Measurements from ENCODE around the gene KCNK16. TPM values are rescaled to one million over a fixed set of nuclear protein-coding genes. Genes with fewer than 3 reads are reported as not detected.

KCNK16 gene
- total RNA-seq, 2 experiments from 2014 or later = not detected

DNA sequence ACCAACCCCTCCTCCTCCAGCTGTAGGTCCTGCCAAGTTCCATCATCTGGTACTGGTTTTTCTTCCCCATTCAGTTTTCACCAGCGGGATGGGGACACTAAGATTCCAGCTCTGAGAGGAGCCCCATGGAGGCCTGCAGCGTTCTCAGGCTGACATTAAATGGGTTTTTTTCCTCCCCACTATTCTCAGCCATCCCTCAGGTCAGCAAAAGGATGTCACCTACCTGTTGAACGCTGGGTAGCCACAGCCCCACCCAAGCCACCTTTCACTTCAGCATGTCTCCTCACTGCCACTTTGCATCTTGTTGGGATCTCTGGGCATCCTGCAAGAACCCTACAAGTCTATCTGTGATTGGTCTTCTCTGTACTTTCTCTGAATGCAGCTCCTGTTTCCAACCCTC lies 15.0 kb downstream of the KCNK16 start:
- no peak for DNase-seq

DNA sequence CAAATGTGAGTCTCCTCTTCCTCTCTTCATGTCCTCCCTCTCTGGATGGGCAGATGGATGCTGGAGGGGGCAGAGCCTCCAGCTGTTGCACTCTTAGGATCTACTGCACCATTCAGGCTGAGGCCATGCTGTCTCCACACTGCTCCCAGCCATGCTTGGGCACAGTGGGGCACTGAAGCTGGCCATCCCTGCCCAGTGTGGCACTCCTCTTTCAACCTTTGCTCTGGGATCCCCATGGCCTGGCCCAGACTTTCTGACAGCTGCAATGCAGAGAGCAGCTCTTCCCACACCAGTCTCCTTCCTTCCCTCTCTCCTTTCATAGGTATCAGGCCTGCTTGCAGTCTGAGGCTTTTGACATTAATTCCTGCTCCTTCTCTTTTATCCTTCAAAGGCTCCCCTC lies 17.6 kb downstream of the KCNK16 start:
- Mint-ChIP-seq H3K9me3 (no peaks in the 10 kb centered on the region), H3K27ac (no peak overlapping the region)
- intact Hi-C loops (cut with micrococcal nuclease) = loop anchor here (5.0 to 10.0 kb wide), 2 partner anchors 80 to 433 kb away; partner anchors contain the start of gene KCNK5

More for the DNA sequence above, 15.0 kb downstream of the KCNK16 start:
- ATAC-seq = no peak
- intact Hi-C loops (cut with micrococcal nuclease) = loop anchor here (10.0 kb wide), 1 partner anchor 83 kb away; the partner anchor contains the start of gene KCNK5
- Mint-ChIP-seq H3K9me3 (no peaks in the 10 kb centered on the region), H3K27me3 (peaks cover 12% of the 10 kb centered on the region), H3K4me3 (no peak overlapping the region), H3K36me3 (ENCODE audit: low read depth) (no peaks in the 10 kb centered on the region), H3K27ac (no peak overlapping the region), H3K4me1 (ENCODE audit: low read depth) (peaks cover 4% of the 10 kb centered on the region)
- ChIA-PET CTCF (interaction anchor here (1.1 to 14.3 kb wide), 4 partner anchors 140 to 435 kb away, joined by 4 to 321 read pairs (median 8); no protein-coding TSS in a partner anchor), POLR2A (interaction anchor here (1.2 kb wide), 1 partner anchor 102 kb away, joined by 3 read pairs; no protein-coding TSS in a partner anchor)
- TF ChIP-seq CTCF (IDR thresholded peaks at IDR 0.05) = no peak

DNA sequence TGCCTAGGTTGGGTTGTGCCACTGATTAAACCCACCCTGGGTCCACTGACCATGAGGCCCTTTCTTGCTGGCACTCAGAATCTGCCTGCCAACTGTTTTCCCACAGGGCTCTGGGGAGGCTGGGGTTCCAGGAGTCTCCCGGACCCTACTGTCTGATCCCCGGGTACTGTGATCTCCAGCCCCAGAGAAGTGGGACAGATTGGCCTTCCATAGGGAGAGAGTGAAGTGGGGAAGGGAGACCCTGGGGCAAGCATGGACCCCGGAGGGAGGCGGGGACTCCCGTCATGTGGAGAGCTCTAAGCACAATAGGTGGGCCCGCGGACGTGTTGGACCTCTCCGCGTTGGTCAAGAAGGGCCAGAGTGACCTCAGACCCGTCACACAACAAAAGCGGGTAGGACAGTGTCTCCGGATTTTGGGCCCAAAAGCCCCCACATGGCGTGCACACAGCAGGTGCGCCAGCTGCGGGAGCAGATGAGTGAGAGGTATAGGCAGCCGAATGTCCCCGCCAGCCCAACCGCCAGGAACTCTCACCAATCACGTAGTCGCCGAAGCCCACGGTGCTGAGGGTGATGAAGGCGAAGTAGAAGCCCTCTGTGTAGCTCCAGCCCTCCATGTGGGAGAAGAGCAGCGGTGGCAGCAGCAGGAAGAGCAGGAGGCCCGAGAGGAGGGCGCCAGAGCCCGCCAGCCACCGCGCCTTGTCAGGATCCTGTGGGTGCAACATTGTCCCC lies 18.9 kb downstream of the KCNK16 start:
- Mint-ChIP-seq H3K27me3 (no peaks in the 10 kb centered on the region), H3K4me3 (no peak overlapping the region), H3K36me3 (ENCODE audit: low read depth) (no peaks in the 10 kb centered on the region), H3K4me1 (ENCODE audit: low read depth) (peaks cover 4% of the 10 kb centered on the region), H3K9me3 (no peaks in the 10 kb centered on the region), H3K27ac (no peak overlapping the region)
- ChIA-PET CTCF (interaction anchor here (0.7 to 14.3 kb wide), 58 partner anchors 8 to 435 kb away, joined by 3 to 321 read pairs (median 4); partner anchors contain the start of gene KCNK5), POLR2A (interaction anchor here (0.9 to 1.2 kb wide), 2 partner anchors 48 to 99 kb away, joined by 3 read pairs; no protein-coding TSS in a partner anchor)
- peak; percentile 14 for ATAC-seq
- intact Hi-C loops (cut with micrococcal nuclease) = loop anchor here (1.0 to 10.0 kb wide), 3 partner anchors 79 to 431 kb away; partner anchors contain the start of gene KCNK5
- no peak for DNase-seq
- peak; percentile 73 for TF ChIP-seq CTCF (IDR thresholded peaks at IDR 0.05)

More for the DNA sequence above, 17.6 kb downstream of the KCNK16 start:
- no peak overlapping the region for H3K4me3 Mint-ChIP-seq
- CTCF ChIA-PET = interaction anchor here (0.6 to 14.3 kb wide), 9 partner anchors 13 to 433 kb away, joined by 3 to 321 read pairs (median 4); no protein-coding TSS in a partner anchor
- POLR2A ChIA-PET = interaction anchor here (1.7 kb wide), 1 partner anchor 76 kb away, joined by 4 read pairs; the partner anchor contains the start of gene KCNK5
- H3K4me1 Mint-ChIP-seq (ENCODE audit: low read depth) = peaks cover 4% of the 10 kb centered on the region
- H3K36me3 Mint-ChIP-seq (ENCODE audit: low read depth) = no peaks in the 10 kb centered on the region
- H3K27me3 Mint-ChIP-seq = no peaks in the 10 kb centered on the region
- ATAC-seq (no peak), DNase-seq (no peak)
- TF ChIP-seq CTCF (IDR thresholded peaks at IDR 0.05) = no peak

DNA sequence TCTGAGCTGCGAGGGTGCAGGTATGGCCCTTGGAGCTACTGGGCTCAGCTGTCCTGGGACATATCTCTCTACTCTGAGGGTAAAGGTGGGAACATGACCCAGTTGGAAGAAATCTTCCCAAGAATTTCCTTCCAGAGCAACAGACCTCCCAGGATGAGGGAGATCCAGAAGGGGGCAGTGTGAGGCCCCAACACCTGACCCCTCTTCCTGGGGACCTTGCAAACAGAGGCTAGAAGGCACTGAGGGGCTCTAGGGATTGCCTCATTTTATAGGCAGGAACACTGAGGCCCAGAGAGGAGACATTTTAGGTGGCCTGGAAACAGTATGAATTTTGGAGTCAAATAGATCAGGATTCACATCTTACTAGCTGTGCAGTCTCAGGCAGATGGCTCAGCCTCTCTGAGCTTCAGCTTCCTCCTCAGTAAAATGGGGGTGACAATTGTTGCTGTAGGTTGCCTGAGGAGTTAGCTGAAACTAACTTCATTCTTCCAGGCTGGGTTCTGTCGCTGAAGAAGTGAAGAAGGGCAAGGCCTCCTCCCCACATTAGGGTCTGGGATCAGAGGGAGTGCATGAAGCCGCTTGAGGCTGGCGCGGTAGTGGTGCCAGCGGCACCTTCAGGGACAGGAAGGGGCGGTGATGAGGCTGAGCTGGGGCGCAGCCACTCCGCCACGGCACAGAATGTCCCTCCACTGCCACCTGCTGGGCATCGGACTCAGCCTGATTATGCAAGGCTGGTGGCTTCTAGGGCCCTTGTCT lies 19.7 kb downstream of the KCNK16 start:
- DNase-seq = peak; percentile 96
- TF ChIP-seq CTCF (IDR thresholded peaks at IDR 0.05) = peak; percentile 90
- H3K27ac Mint-ChIP-seq = peak overlapping the region; percentile 60
- H3K36me3 Mint-ChIP-seq (ENCODE audit: low read depth) = no peaks in the 10 kb centered on the region
- intact Hi-C loops (cut with micrococcal nuclease) = loop anchor here (1.0 to 10.0 kb wide), 3 partner anchors 78 to 431 kb away; partner anchors contain the start of gene KCNK5
- H3K4me1 Mint-ChIP-seq (ENCODE audit: low read depth) = peaks cover 4% of the 10 kb centered on the region
- ATAC-seq = peak; percentile 99
- ChIA-PET POLR2A (interaction anchor here (0.7 to 1.2 kb wide), 3 partner anchors 49 to 116 kb away, joined by 3 read pairs; no protein-coding TSS in a partner anchor), CTCF (interaction anchor here (0.6 to 14.3 kb wide), 75 partner anchors 8 to 434 kb away, joined by 3 to 321 read pairs (median 4); partner anchors contain the start of gene KCNK5)
- no peaks in the 10 kb centered on the region for H3K27me3 Mint-ChIP-seq
- H3K4me3 Mint-ChIP-seq = peak overlapping the region; percentile 44
- H3K9me3 Mint-ChIP-seq = no peaks in the 10 kb centered on the region
